ENCODE results near the gene ALOXE3.

The ALOXE3 gene

GRCh38 chr17:8124350-8125153 lies 6.2 kb upstream of the ALOXE3 start:
- Mint-ChIP-seq H3K36me3 (peaks cover 2% of the 10 kb centered on the region), H3K9me3 (no peaks in the 10 kb centered on the region), H3K27ac (peak overlapping the region; percentile 97), H3K4me3 (peak overlapping the region; percentile 87), H3K27me3 (peaks cover 37% of the 10 kb centered on the region), H3K4me1 (peaks cover 56% of the 10 kb centered on the region)
- ATAC-seq (ENCODE audit: low read depth) (no peak), DNase-seq (ENCODE audit: low spot score in 2 of 2) (no peak)

GRCh38 chr17:8123695-8124349 lies 5.5 kb upstream of the ALOXE3 start, which contains the start of gene HES7:
TSS of gene HES7 (minus strand) at chr17:8124106. CDS start at chr17:8124084, 22 bp downstream.
- peak within 1 kb of the TSS; percentile 97 for H3K27ac Mint-ChIP-seq
- peak within 1 kb of the TSS; percentile 87 for H3K4me3 Mint-ChIP-seq
- no peak for DNase-seq (ENCODE audit: low spot score in 2 of 2)
- H3K27me3 Mint-ChIP-seq, result peaks cover 35% of the 10 kb centered on the region
- H3K9me3 Mint-ChIP-seq, result no peaks in the 10 kb centered on the region
- peaks cover 2% of the 10 kb centered on the region for H3K36me3 Mint-ChIP-seq
- H3K4me1 Mint-ChIP-seq, result peaks cover 56% of the 10 kb centered on the region
- ATAC-seq (ENCODE audit: low read depth), result no peak

- no peak for ATAC-seq (ENCODE audit: low read depth)
- H3K27me3 Mint-ChIP-seq, result peaks cover 40% of the 10 kb centered on the region
Observed at GRCh38 chr17:8122924-8123694, 4.8 kb upstream of the ALOXE3 start.

GRCh38 chr17:8122422-8122923 lies 4.2 kb upstream of the ALOXE3 start:
- no peak for ATAC-seq (ENCODE audit: low read depth)
- peaks cover 44% of the 10 kb centered on the region for H3K27me3 Mint-ChIP-seq
- no peak for DNase-seq (ENCODE audit: low spot score in 2 of 2)
- H3K36me3 Mint-ChIP-seq, result peaks cover 2% of the 10 kb centered on the region
- peak overlapping the region; percentile 64 for H3K27ac Mint-ChIP-seq
- peaks cover 66% of the 10 kb centered on the region for H3K4me1 Mint-ChIP-seq
- H3K4me3 Mint-ChIP-seq, result peak overlapping the region; percentile 77
- H3K9me3 Mint-ChIP-seq, result no peaks in the 10 kb centered on the region

More at GRCh38 chr17:8122924-8123694, 4.8 kb upstream of the ALOXE3 start:
- Mint-ChIP-seq H3K4me3 (peak overlapping the region; percentile 87), H3K36me3 (peaks cover 2% of the 10 kb centered on the region), H3K27ac (peak overlapping the region; percentile 64), H3K4me1 (peaks cover 60% of the 10 kb centered on the region), H3K9me3 (no peaks in the 10 kb centered on the region)
- DNase-seq (ENCODE audit: low spot score in 2 of 2), result peak in 1 of 2 donors; percentile 51

- Mint-ChIP-seq H3K4me3 (peak overlapping the region; percentile 77), H3K9me3 (no peaks in the 10 kb centered on the region), H3K27ac (peak overlapping the region; percentile 64), H3K27me3 (peaks cover 39% of the 10 kb centered on the region), H3K4me1 (peaks cover 61% of the 10 kb centered on the region), H3K36me3 (peaks cover 2% of the 10 kb centered on the region)
- DNase-seq (ENCODE audit: low spot score in 2 of 2), result peak in 1 of 2 donors; percentile 66
- no peak for ATAC-seq (ENCODE audit: low read depth)
Observed at GRCh38 chr17:8121681-8122421, 3.5 kb upstream of the ALOXE3 start.

- DNase-seq (ENCODE audit: low spot score in 2 of 2), result no peak
- H3K36me3 Mint-ChIP-seq, result peaks cover 2% of the 10 kb centered on the region
- no peaks in the 10 kb centered on the region for H3K9me3 Mint-ChIP-seq
- H3K27ac Mint-ChIP-seq, result peak overlapping the region; percentile 99
- H3K4me1 Mint-ChIP-seq, result peaks cover 58% of the 10 kb centered on the region
- H3K4me3 Mint-ChIP-seq, result peak overlapping the region; percentile 81
- peaks cover 39% of the 10 kb centered on the region for H3K27me3 Mint-ChIP-seq
- no peak for ATAC-seq (ENCODE audit: low read depth)
Observed at GRCh38 chr17:8121407-8121680, 3.0 kb upstream of the ALOXE3 start.

GRCh38 chr17:8120520-8121406 lies 2.4 kb upstream of the ALOXE3 start:
- Mint-ChIP-seq H3K9me3 (no peaks in the 10 kb centered on the region), H3K27ac (peak overlapping the region; percentile 99), H3K36me3 (no peaks in the 10 kb centered on the region), H3K4me3 (peak overlapping the region; percentile 81), H3K4me1 (peaks cover 53% of the 10 kb centered on the region), H3K27me3 (peaks cover 38% of the 10 kb centered on the region)
- DNase-seq (ENCODE audit: low spot score in 2 of 2) (peak in 1 of 2 donors; percentile 55), ATAC-seq (ENCODE audit: low read depth) (peak; percentile 4)

GRCh38 chr17:8119581-8120519 lies 1.5 kb upstream of the ALOXE3 start:
- Mint-ChIP-seq H3K4me3 (peak overlapping the region; percentile 81), H3K36me3 (no peaks in the 10 kb centered on the region), H3K9me3 (no peaks in the 10 kb centered on the region), H3K27me3 (peaks cover 44% of the 10 kb centered on the region), H3K4me1 (peaks cover 48% of the 10 kb centered on the region), H3K27ac (peak overlapping the region; percentile 99)
- peak; percentile 65 for ATAC-seq (ENCODE audit: low read depth)
- DNase-seq (ENCODE audit: low spot score in 2 of 2), result peak; percentile 83 to 86

- ATAC-seq (ENCODE audit: low read depth), result peak; percentile 68
- Mint-ChIP-seq H3K9me3 (no peaks in the 10 kb centered on the region), H3K36me3 (no peaks in the 10 kb centered on the region), H3K4me1 (peaks cover 40% of the 10 kb centered on the region), H3K27me3 (peaks cover 44% of the 10 kb centered on the region), H3K27ac (peak overlapping the region; percentile 99), H3K4me3 (peak overlapping the region; percentile 85)
- DNase-seq (ENCODE audit: low spot score in 2 of 2), result peak; percentile 77 to 89
Observed at GRCh38 chr17:8118769-8119580, 661 bp upstream of the ALOXE3 start.

- no peak overlapping the region for H3K27ac Mint-ChIP-seq
- H3K9me3 Mint-ChIP-seq, result no peaks in the 10 kb centered on the region
- DNase-seq (ENCODE audit: low spot score in 2 of 2) (no peak), ATAC-seq (ENCODE audit: low read depth) (no peak)
- H3K4me3 Mint-ChIP-seq, result peak overlapping the region; percentile 85
- H3K4me1 Mint-ChIP-seq, result peaks cover 27% of the 10 kb centered on the region
- peaks cover 44% of the 10 kb centered on the region for H3K27me3 Mint-ChIP-seq
- no peaks in the 10 kb centered on the region for H3K36me3 Mint-ChIP-seq
Observed at GRCh38 chr17:8117367-8117979, 841 bp downstream of the ALOXE3 start.

- Mint-ChIP-seq H3K36me3 (no peaks in the 10 kb centered on the region), H3K9me3 (no peaks in the 10 kb centered on the region), H3K27ac (no peak overlapping the region), H3K4me3 (no peak overlapping the region), H3K4me1 (peaks cover 23% of the 10 kb centered on the region), H3K27me3 (peaks cover 41% of the 10 kb centered on the region)
- DNase-seq (ENCODE audit: low spot score in 2 of 2) (no peak), ATAC-seq (ENCODE audit: low read depth) (no peak)
Observed at GRCh38 chr17:8116776-8117175, 1.5 kb downstream of the ALOXE3 start.

All from memory B cell (primary cell).